GM18507 (cell line): ENCODE measurements around the gene UBE4B.
A peak's percentile ranks its signal among the peaks of the same experiment; 100 is the strongest.

Experiments used
- DNase-seq: peaks from one replicate; pipeline ENCODE4 v3.0.0; 2011; ENCODE audit warnings: low read depth; ENCODE audit not compliant: insufficient read length; ENCODE audit errors: extremely low spot score
- FAIRE-seq: peaks from 2 replicates; lab custom pipeline; 2011; peaks lifted over from hg19 to GRCh38; lab: Jason Lieb, UNC

UBE4B gene

GRCh38 chr1:10160907-10161490, 128.2 kb downstream of the UBE4B start:
- DNase-seq = no peak
- no peak for FAIRE-seq

DNA sequence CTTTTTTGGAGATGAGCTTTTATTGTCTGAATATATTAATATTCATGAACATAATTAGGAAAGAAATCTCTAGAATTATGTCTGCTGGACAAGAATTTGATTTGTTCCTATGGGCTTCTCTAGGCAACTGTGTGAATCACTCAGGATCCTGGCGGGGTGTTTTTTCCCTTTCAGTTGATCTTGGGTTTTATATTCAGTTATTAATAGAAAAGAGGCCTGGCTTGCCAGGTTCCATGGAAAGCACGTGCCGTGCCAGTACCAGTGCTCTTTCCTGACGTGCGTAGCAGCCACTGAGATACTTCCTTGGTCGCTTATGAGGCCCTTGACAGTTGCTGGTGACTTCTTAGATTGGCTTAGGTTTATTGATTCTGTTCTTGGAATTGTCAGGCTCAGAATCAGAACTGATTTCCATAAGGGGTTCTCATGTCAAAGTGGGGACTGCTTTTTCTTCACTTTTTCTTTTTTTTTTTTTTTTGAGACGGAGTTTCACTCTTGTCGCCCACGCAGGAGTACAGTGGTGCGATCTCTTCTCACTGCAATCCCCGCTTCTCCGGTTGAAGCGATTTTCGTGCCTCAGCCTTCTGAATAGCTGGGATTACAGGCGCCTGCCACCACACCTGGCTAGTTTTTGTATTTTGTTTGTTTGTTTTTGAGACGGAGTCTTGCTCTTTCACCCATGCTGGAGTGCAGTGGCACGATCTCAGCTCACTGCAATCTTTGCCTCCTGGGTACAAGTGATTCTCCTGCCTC, 129.0 kb downstream of the UBE4B start:
- FAIRE-seq = no peak

DNA sequence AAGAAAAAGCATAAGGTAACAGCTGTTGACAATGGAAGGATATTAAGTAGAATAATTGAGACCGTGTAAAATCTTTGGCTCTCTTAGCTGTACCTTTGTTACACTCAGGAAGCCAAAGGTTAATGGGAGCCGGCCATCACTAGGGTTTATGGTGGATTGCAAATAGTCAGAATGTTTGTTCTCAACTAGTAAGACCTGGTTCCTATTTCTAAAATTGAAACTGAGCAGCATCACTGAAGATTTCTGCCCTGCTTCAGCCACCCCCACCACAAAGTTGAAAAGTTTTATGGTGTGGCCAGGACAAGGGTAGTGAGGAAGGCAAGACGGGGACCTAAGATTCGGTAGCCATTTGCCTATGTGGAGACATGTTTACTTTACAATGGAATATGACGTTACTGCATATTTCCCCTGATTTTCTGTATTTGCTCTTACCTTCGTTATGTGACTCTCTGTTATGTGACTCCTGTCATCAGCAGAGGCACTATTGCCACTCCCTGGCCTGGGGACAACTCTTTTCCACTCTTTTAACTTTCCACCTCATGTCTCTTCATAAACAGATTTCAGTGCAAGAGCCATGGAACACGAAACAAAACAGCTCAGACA, 136.3 kb downstream of the UBE4B start:
- FAIRE-seq (peak; percentile 26), DNase-seq (no peak)

More for the DNA sequence above, 129.0 kb downstream of the UBE4B start:
- no peak for DNase-seq

- DNase-seq = no peak
- peak; percentile 84 for FAIRE-seq
Observed at GRCh38 chr1:10170239-10170574, 137.4 kb downstream of the UBE4B start.

GRCh38 chr1:10171105-10171767, 138.5 kb downstream of the UBE4B start:
- DNase-seq = no peak
- no peak for FAIRE-seq

DNA sequence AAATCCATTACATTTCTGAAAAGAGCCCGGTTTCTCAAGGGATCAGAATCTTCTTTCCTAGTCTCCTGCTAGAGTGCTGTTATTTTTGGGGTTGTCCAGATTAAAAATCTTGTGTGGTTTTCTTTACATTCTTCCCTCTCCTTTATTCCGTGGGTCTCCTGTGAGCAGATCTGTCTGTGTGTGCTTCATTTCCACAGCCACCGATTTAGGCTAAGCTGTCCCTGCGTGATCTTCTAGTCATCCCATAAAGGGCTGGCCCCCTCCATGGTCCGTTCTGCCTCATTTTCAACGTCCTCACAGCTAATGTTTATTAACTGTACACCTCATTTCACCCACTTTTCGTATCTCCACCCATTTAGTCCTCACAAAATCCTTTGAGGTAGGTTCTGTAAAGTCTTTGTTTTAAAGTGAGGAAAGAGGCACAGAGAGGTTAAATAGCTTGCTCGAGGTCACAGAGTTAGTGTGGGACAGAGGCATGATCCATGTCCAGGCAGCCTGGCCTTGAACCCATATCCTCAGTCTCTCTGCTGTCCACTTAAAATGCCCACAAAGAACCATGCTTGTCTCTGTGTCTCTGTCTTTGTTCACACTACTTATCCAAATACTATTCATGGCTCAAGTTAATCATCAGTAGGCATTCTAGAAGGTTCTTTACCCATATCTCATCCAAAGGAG, 139.4 kb downstream of the UBE4B start:
- DNase-seq = no peak
- no peak for FAIRE-seq

- FAIRE-seq (no peak), DNase-seq (no peak)
Observed at GRCh38 chr1:10173582-10173981, 140.8 kb downstream of the UBE4B start.

DNA sequence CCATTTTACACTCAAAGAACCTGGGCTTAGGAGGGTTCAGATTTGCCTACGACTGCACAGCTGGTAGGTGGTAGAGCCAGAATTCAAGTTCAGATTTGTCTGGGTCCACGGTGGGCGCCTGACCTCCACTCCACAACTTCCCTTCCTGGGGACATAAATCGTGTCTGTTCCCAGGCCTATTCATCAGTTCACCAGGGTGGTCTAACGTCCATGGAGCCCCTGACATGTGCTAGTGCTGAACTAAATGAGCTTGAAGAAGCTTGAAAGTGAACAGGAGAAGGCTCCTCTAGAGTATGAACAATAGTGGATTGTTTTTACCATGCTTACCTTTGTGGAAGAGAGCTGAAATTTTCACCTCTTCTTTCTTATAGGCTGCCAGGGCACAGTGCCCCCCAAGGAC, 145.1 kb downstream of the UBE4B start:
- DNase-seq = no peak
- FAIRE-seq = no peak

GRCh38 chr1:10178597-10179405, 146.0 kb downstream of the UBE4B start:
- FAIRE-seq (no peak), DNase-seq (no peak)

DNA sequence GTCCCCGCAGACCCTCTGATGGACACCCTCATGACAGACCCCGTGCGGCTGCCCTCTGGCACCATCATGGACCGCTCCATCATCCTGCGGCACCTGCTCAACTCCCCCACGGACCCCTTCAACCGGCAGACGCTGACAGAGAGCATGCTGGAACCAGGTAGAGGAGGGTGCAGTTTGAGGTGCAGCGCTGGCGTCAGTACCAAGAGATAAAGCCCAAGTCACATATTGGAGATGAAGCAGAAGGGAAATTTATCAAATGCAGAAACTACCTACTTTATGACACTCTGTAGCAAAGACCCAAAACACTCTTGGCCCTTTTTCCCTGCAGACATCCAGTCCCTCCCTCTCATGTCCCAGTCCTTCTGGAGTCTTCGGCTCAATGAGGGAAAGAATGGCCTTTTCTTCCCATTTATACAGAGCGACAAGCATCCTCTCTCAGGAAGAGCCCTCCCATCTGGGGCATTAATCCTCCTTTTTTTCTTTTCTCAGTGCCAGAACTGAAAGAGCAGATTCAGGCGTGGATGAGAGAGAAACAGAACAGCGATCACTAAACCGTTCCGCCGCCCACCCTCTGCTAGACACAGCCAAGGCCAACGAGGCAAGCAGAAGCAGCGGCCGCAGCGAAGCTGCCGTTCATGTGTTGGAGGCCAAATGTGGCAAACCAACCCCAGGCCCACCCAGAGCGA, 146.8 kb downstream of the UBE4B start:
- no peak for FAIRE-seq
- no peak for DNase-seq

DNA sequence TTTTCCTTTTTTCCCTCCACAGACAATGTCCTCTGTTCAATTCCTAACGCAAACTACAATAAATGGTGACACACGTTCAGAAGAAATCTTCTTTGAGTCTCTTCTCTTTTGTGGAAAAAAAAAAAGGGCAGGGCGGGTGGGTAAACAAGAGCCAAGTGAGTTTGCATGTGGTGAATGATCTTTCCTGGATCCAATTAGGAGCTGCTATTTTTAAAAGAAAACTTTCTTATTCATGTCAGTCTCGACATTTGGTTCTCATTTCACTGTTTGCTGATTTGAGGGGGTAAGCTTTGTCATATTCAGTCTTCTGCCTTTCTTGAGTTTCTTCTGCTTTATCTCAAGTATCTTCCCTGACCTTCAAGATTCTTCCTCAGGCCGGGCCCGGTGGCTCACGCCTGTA, 148.4 kb downstream of the UBE4B start:
- FAIRE-seq (no peak), DNase-seq (no peak)

- DNase-seq (no peak), FAIRE-seq (no peak)
Observed at GRCh38 chr1:10185759-10186158, 153.0 kb downstream of the UBE4B start.

GRCh38 chr1:10186331-10187025, 153.7 kb downstream of the UBE4B start:
- no peak for FAIRE-seq
- DNase-seq = no peak

GRCh38 chr1:10187026-10187334, 154.2 kb downstream of the UBE4B start:
- FAIRE-seq = no peak

DNA sequence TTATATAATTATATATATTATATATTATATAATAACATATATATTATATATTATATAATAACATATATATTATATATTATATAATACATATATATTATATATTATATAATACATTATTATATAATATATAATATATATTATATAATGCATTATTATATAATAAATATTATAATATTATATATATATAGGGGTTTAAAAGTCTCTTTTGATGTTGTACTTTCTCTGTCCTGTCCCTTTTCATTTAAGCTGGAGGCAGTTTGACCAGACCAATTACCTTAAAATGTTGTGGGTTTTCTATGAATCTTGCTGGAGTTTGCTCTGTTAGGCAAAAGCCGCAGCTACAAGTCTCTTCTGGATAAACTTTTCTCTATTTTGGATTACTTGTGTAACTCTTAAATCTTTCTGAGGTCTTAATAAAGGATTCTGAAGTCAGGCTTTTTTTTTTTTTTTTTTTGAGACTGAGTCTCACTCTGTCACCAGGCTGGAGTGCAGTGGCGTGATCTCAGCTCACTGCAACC, 155.4 kb downstream of the UBE4B start:
- DNase-seq (no peak), FAIRE-seq (no peak)

More at GRCh38 chr1:10187026-10187334, 154.2 kb downstream of the UBE4B start:
- DNase-seq = no peak

- FAIRE-seq (no peak), DNase-seq (no peak)
Observed at GRCh38 chr1:10189659-10190058, 156.9 kb downstream of the UBE4B start.

DNA sequence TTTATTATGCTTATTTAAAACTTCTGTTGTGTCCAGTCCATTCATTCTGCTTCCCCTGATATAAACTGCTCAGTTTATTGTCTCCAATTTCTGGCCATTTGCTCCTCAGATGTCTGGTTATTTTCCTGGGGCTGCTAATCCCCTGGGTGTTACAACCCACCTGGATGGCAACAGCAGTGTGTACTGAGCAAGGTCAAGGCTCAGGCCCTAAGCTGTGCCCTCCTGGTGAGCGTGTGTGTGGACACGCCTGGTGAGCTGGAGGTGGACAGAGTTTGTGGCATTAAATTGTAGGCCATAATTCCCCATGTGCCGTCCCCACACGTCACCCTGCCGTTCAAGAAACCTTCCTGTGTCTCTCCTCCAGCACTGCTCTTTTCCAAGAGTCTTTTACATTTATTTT, 159.5 kb downstream of the UBE4B start:
- FAIRE-seq = no peak

DNA sequence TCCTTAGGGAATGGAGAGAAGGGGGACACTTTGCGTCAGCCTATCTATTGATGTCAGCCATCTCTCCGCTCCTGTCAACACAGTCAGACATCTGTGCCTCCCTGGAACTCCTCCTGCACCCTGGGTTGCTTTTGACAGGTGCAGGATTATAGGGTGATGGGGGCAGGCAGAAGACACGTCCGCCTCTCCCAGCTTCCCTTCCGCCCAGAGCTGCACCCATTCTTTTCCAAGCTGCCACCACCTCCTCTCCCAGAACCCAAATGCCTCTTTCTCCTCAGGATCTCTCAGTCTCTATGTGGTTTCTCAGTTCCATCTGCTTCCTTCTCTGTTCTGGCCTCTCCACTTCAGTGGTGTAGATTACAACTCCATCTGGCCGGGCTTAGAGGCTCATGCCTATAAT, 160.5 kb downstream of the UBE4B start:
- FAIRE-seq = no peak

More for the DNA sequence above, 159.5 kb downstream of the UBE4B start:
- DNase-seq = no peak

More for the DNA sequence above, 160.5 kb downstream of the UBE4B start:
- DNase-seq = no peak
